CD14-positive monocyte (primary cell): ENCODE measurements around the gene XPR1. TPM values are rescaled to one million over a fixed set of nuclear protein-coding genes. Genes with fewer than 3 reads are reported as not detected.

Source experiments
- DNase-seq, 3 donors: peaks; one replicate each; pipeline ENCODE4 v3.0.0-alpha.2; 2011 to 2022
- H2AFZ ChIP-seq: 2 replicates; pipeline ENCODE4 v1.6.0; 2012; ENCODE audit warnings: mild to moderate bottlenecking, low read depth, low read length, inconsistent platforms; ENCODE audit not compliant: insufficient read depth, poor library complexity, severe bottlenecking
- H3K27ac ChIP-seq, 2 donors: 1 replicate in 1 of 2; 2 replicates in 1 of 2; pipeline ENCODE4 v1.5.1; 2012 to 2013; ENCODE audit warnings: low read length in 2 of 2, control low read depth in 1 of 2, inconsistent platforms in 1 of 2, low read depth in 1 of 2, mild to moderate bottlenecking in 1 of 2
- H3K27me3 ChIP-seq, 2 donors: one replicate each; pipeline versions ENCODE4 v1.6.0 to v1.6.1; 2011 to 2013; ENCODE audit warnings: low read length in 2 of 2; ENCODE audit not compliant: control insufficient read depth in 2 of 2, insufficient read depth in 2 of 2
- H3K36me3 ChIP-seq, 2 donors: replicated peaks in 1 of 2; 1 replicate in 1 of 2; 2 replicates in 1 of 2; pipeline versions ENCODE4 v1.5.1 to v1.6.1; 2012 to 2013; ENCODE audit warnings: low read length in 2 of 2, control low read depth in 1 of 2, inconsistent platforms in 1 of 2, mild to moderate bottlenecking in 1 of 2; ENCODE audit not compliant: insufficient read depth in 2 of 2, control insufficient read depth in 1 of 2
- H3K4me1 ChIP-seq, 2 donors: 1 replicate in 1 of 2; 2 replicates in 1 of 2; pipeline versions ENCODE4 v1.5.1 to v1.6.1; 2012 to 2013; ENCODE audit warnings: low read length in 2 of 2, control low read depth in 1 of 2, inconsistent platforms in 1 of 2, mild to moderate bottlenecking in 1 of 2, moderate library complexity in 1 of 2; ENCODE audit not compliant: insufficient read depth in 2 of 2, control insufficient read depth in 1 of 2
- H3K4me2 ChIP-seq: replicated peaks from 2 replicates; pipeline ENCODE3; 2012; ENCODE audit warnings: low read length, moderate library complexity, mild to moderate bottlenecking; ENCODE audit not compliant: poor library complexity, severe bottlenecking; ENCODE audit errors: extremely low read depth
- H3K4me3 ChIP-seq, 3 experiments: fragments of 200-600 bp in 1 of 3; sonication (generic) in 1 of 3; replicated peaks in 1 of 3; 1 replicate in 2 of 3; 2 replicates in 1 of 3; pipeline ENCODE4 v1.5.1; 2011 to 2013; ENCODE audit warnings: low read length in 3 of 3, mild to moderate bottlenecking in 3 of 3, control low read depth in 2 of 3, low read depth in 2 of 3, inconsistent platforms in 1 of 3, moderate library complexity in 1 of 3
- H3K79me2 ChIP-seq: 2 replicates; pipeline ENCODE4 v1.6.0; 2012; ENCODE audit warnings: mild to moderate bottlenecking, control low read depth, inconsistent platforms, low read length, moderate library complexity; ENCODE audit not compliant: insufficient read depth
- H3K9ac ChIP-seq: 2 replicates; pipeline ENCODE4 v1.6.0; 2017; ENCODE audit warnings: low read length, mild to moderate bottlenecking; ENCODE audit not compliant: insufficient read depth, poor library complexity, severe bottlenecking
- H3K9me3 ChIP-seq, 2 donors: replicated peaks in 1 of 2; 1 replicate in 1 of 2; 2 replicates in 1 of 2; pipeline versions ENCODE4 v1.5.1 to v1.6.1; 2012 to 2013; ENCODE audit warnings: low read length in 2 of 2, control low read depth in 1 of 2; ENCODE audit not compliant: control insufficient read depth in 1 of 2, insufficient read depth in 1 of 2
- H4K20me1 ChIP-seq: 2 replicates; pipeline ENCODE4 v1.6.0; 2012; ENCODE audit warnings: mild to moderate bottlenecking, low read length, control low read depth, moderate library complexity; ENCODE audit not compliant: insufficient read depth
- H3K27ac Mint-ChIP-seq, 7 donors: one replicate each; pipeline ENCODE4 v1.8.0; 2020; ENCODE audit warnings: mild to moderate bottlenecking in 7 of 7, mixed read lengths in 7 of 7, moderate library complexity in 6 of 7, inconsistent platforms in 2 of 7
- H3K27me3 Mint-ChIP-seq, 3 donors: one replicate each; pipeline ENCODE4 v1.8.0; 2021 to 2022; ENCODE audit warnings: low read depth in 3 of 3, mild to moderate bottlenecking in 3 of 3, mixed read lengths in 3 of 3, moderate library complexity in 3 of 3, inconsistent platforms in 1 of 3
- H3K36me3 Mint-ChIP-seq, 2 donors: one replicate each; pipeline ENCODE4 v1.8.0; 2020; ENCODE audit warnings: mixed read lengths in 2 of 2, inconsistent platforms in 1 of 2, mild to moderate bottlenecking in 1 of 2
- H3K4me1 Mint-ChIP-seq: one replicate; pipeline ENCODE4 v1.8.0; 2020; ENCODE audit warnings: mild to moderate bottlenecking, mixed read lengths
- H3K4me3 Mint-ChIP-seq, 2 donors: one replicate each; pipeline ENCODE4 v1.8.0; 2020; ENCODE audit warnings: mild to moderate bottlenecking in 2 of 2, mixed read lengths in 2 of 2, moderate library complexity in 1 of 2
- H3K9me3 Mint-ChIP-seq, 7 donors: one replicate each; pipeline ENCODE4 v1.8.0; 2020 to 2022; ENCODE audit warnings: mixed read lengths in 7 of 7, mild to moderate bottlenecking in 6 of 7, moderate library complexity in 6 of 7, inconsistent platforms in 2 of 7
- CTCF ChIP-seq: fragments of 200-600 bp; IDR thresholded peaks from one replicate; pipeline ENCODE4 v1.8.0; 2022; ENCODE audit warnings: antibody characterized with exemption, mild to moderate bottlenecking
- WGBS: methylation state at CpG from one replicate; pipeline ENCODE4 v1.1.5; 2013; ENCODE audit warnings: missing lambda C conversion rate; ENCODE audit not compliant: insufficient coverage; 5-methylcytosine and 5-hydroxymethylcytosine counted together
- intact Hi-C, 2 donors: fragments of 100-400 bp; cut with micrococcal nuclease; formaldehyde crosslinking; loops; one replicate each; pipeline versions ENCODE4 v1.15.0 to v1.15.1; 2023
- polyA plus RNA-seq, 3 donors: library from polyadenylated mRNA; depleted of rRNA in 1 of 3; unstranded in 2 of 3; stranded (reverse) in 1 of 3; fragments of 300-500 nt in 2 of 3; fragments of >200 nt in 1 of 3; fragmentation: Illumina TruSeq in 2 of 3; gene quantifications; 1 replicate in 2 of 3; 2 replicates in 1 of 3; pipeline ENCODE4 v1.2.3, GENCODE V29; 2012 to 2021

XPR1 gene
- polyA plus RNA-seq, 3 donors = 4.7 to 12.5 (median 8.7) TPM

GRCh38 chr1:180916771-180917170 lies 284.9 kb downstream of the XPR1 start:
- Mint-ChIP-seq H3K4me3 (no peak overlapping the region), H3K9me3 (peaks cover 0 to 4% (median 0%) of the 10 kb centered on the region in 7 donors), H3K27ac (no peak overlapping the region), H3K27me3 (peaks cover 23 to 53% (median 25%) of the 10 kb centered on the region in 3 donors), H3K4me1 (peaks cover 8% of the 10 kb centered on the region), H3K36me3 (peaks cover 0 to 3% of the 10 kb centered on the region in 2 donors)
- H4K20me1 ChIP-seq = no peaks in the 10 kb centered on the region
- H3K9ac ChIP-seq = no peak overlapping the region
- no peak overlapping the region for H3K27ac ChIP-seq
- H2AFZ ChIP-seq = no peak overlapping the region
- no peak for TF ChIP-seq CTCF
- no peaks in the 10 kb centered on the region for H3K36me3 ChIP-seq
- 97% methylated on average over 9 of the region's 10 CpGs for WGBS
- H3K9me3 ChIP-seq = peaks cover 0 to 3% of the 10 kb centered on the region in 2 donors
- H3K79me2 ChIP-seq = no peaks in the 10 kb centered on the region
- H3K4me2 ChIP-seq = no peak overlapping the region
- peaks cover 8 to 25% of the 10 kb centered on the region in 2 donors for H3K27me3 ChIP-seq
- no peak overlapping the region for H3K4me3 ChIP-seq
- intact Hi-C loops = no loop called here
- DNase-seq = no peak
- H3K4me1 ChIP-seq = peaks cover 6 to 18% of the 10 kb centered on the region in 2 donors

- Histone ChIP-seq H3K9ac (no peak overlapping the region), H3K4me2 (no peak overlapping the region), H3K4me1 (peaks cover 0 to 11% of the 10 kb centered on the region in 2 donors), H3K27me3 (peaks cover 4 to 20% of the 10 kb centered on the region in 2 donors), H4K20me1 (no peaks in the 10 kb centered on the region), H2AFZ (no peak overlapping the region), H3K79me2 (no peaks in the 10 kb centered on the region), H3K36me3 (no peaks in the 10 kb centered on the region), H3K9me3 (no peaks in the 10 kb centered on the region), H3K27ac (no peak overlapping the region), H3K4me3 (no peak overlapping the region)
- TF ChIP-seq CTCF = no peak
- intact Hi-C loops = no loop called here
- H3K9me3 Mint-ChIP-seq = peaks cover 0 to 4% (median 0%) of the 10 kb centered on the region in 7 donors
- H3K36me3 Mint-ChIP-seq = peaks cover 0 to 3% of the 10 kb centered on the region in 2 donors
- H3K27me3 Mint-ChIP-seq = peaks cover 18 to 46% (median 20%) of the 10 kb centered on the region in 3 donors
- H3K4me3 Mint-ChIP-seq = no peak overlapping the region
- WGBS = 94% methylated on average over 10 of the region's 12 CpGs
- H3K4me1 Mint-ChIP-seq = peaks cover 3% of the 10 kb centered on the region
- no peak for DNase-seq
- H3K27ac Mint-ChIP-seq = peak overlapping the region in 1 of 7 donors; percentile 5
Measured at GRCh38 chr1:180917306-180918065, 285.7 kb downstream of the XPR1 start.
